HCT116 (cell line): ENCODE data around the gene ZNF558. TPM values are rescaled to one million over a fixed set of nuclear protein-coding genes. Genes with fewer than 3 reads are reported as not detected.
A peak's percentile ranks its signal among the peaks of the same experiment; 100 is the strongest.

Experiments
- ATAC-seq: fragments of 200-7000 bp; cut with Tn5 transposase; 2 replicates; pipeline ENCODE4 v1.9.1; 2020; ENCODE audit warnings: mild to moderate bottlenecking, moderate library complexity
- BruUV-seq: library from RNA; stranded (reverse); fragments of 400-500 nt; replicated peaks from 2 replicates; lab custom pipeline; 2021; lab: Mats Ljungman, UMichigan
- CTCF ChIA-PET: fragments of 300-600 bp; sonication (Branson Sonifier 250); formaldehyde crosslinking; loops from one replicate; lab custom pipeline; 2021; ENCODE audit warnings: antibody characterized with exemption; lab: Charles Lee
- POLR2A ChIA-PET: fragments of 300-600, 350-600 bp; sonication (Branson Sonifier 250); formaldehyde crosslinking; loops from one replicate; lab custom pipeline; 2021; ENCODE audit warnings: antibody characterized with exemption; lab: Charles Lee
- RAD21 ChIA-PET, 2 experiments: fragments of 300-600 bp; sonication (Branson Sonifier 250); formaldehyde crosslinking; loops; one replicate each; lab custom pipeline; 2023; ENCODE audit warnings: low total read pairs in 2 of 2; ENCODE audit not compliant: uncharacterized antibody in 2 of 2, unreplicated experiment in 2 of 2, low non-redundant PET in 1 of 2; lab: Charles Lee
- DNase-seq: peaks from one replicate; pipeline ENCODE4 v3.0.0-alpha.2; 2010; ENCODE audit warnings: low read depth, low spot score
- H2AFZ ChIP-seq: fragments of 200-600 bp; shearing (Covaris generic), sonication (generic); 2 replicates; pipeline ENCODE4 v1.6.1; 2017; ENCODE audit warnings: low read depth, mixed run types, mixed read lengths, antibody characterized with exemption, low read length; ENCODE audit not compliant: poor library complexity, severe bottlenecking
- H3K27ac ChIP-seq: 2 replicates; pipeline ENCODE4 v1.5.1; 2012; ENCODE audit warnings: low read depth, low read length
- H3K27me3 ChIP-seq: fragments of 200-600 bp; sonication (generic); 2 replicates; pipeline ENCODE4 v1.6.1; 2016; ENCODE audit warnings: mixed run types, low read length, mixed read lengths; ENCODE audit not compliant: insufficient read depth
- H3K36me3 ChIP-seq, 2 experiments: fragments of 200-500 bp in 1 of 2; fragments of 200-600 bp in 1 of 2; sonication (Bioruptor generic) in 1 of 2; sonication (generic) in 1 of 2; 2 replicates each; pipeline versions ENCODE4 v1.5.1 to v1.6.1; 2014 to 2016; ENCODE audit warnings: low read length in 2 of 2, inconsistent platforms in 1 of 2, mixed read lengths in 1 of 2, mixed run types in 1 of 2; ENCODE audit not compliant: insufficient read depth in 2 of 2, control insufficient read depth in 1 of 2
- H3K4me1 ChIP-seq, 2 experiments: fragments of 200-600 bp in 1 of 2; sonication (generic) in 1 of 2; 2 replicates each; pipeline versions ENCODE4 v1.5.1 to v1.6.1; 2012 to 2017; ENCODE audit warnings: low read length in 2 of 2, inconsistent platforms in 1 of 2, mild to moderate bottlenecking in 1 of 2, mixed read lengths in 1 of 2, mixed run types in 1 of 2, moderate library complexity in 1 of 2; ENCODE audit not compliant: insufficient read depth in 2 of 2, control insufficient read depth in 1 of 2
- H3K4me2 ChIP-seq: fragments of 200-600 bp; sonication (generic); 2 replicates; pipeline ENCODE4 v1.6.1; 2017; ENCODE audit warnings: mixed run types, low read length, mixed read lengths
- H3K4me3 ChIP-seq, 2 experiments: fragments of 200-600 bp in 1 of 2; sonication (generic) in 1 of 2; replicated peaks in 1 of 2; 2 replicates each; pipeline ENCODE4 v1.5.1; 2011 to 2016; ENCODE audit warnings: low read length in 2 of 2, control low read depth in 1 of 2, low read depth in 1 of 2, mild to moderate bottlenecking in 1 of 2, mixed read lengths in 1 of 2, mixed run types in 1 of 2
- H3K79me2 ChIP-seq: fragments of 200-600 bp; sonication (generic); 2 replicates; pipeline ENCODE4 v1.6.1; 2017; ENCODE audit warnings: mild to moderate bottlenecking, mixed run types, low read length, moderate library complexity, mixed read lengths; ENCODE audit not compliant: insufficient read depth
- H3K9ac ChIP-seq: fragments of 200-600 bp; sonication (generic); 2 replicates; pipeline ENCODE4 v1.6.1; 2016; ENCODE audit warnings: low read length, mixed read lengths
- H3K9me2 ChIP-seq: fragments of 200-600 bp; sonication (generic), shearing (Covaris generic); 2 replicates; pipeline ENCODE4 v1.6.1; 2017; ENCODE audit warnings: mixed run types, mild to moderate bottlenecking, moderate library complexity; ENCODE audit not compliant: insufficient read depth
- H3K9me3 ChIP-seq, 2 experiments: fragments of 200-500 bp in 1 of 2; fragments of 200-600 bp in 1 of 2; sonication (Bioruptor generic) in 1 of 2; sonication (generic) in 1 of 2; 2 replicates each; pipeline ENCODE4 v1.6.1; 2014 to 2017; ENCODE audit warnings: low read length in 2 of 2, mixed read lengths in 2 of 2, inconsistent platforms in 1 of 2, low read depth in 1 of 2, mild to moderate bottlenecking in 1 of 2, mixed run types in 1 of 2, moderate library complexity in 1 of 2; ENCODE audit not compliant: control insufficient read depth in 1 of 2, insufficient read depth in 1 of 2
- H4K20me1 ChIP-seq: fragments of 200-600 bp; sonication (generic), shearing (Covaris generic); 2 replicates; pipeline ENCODE4 v1.6.1; 2017; ENCODE audit warnings: mixed run types, mild to moderate bottlenecking, moderate library complexity; ENCODE audit not compliant: insufficient read depth
- EZH2 ChIP-seq: fragments of 200-600 bp; sonication (generic); IDR thresholded peaks from 2 replicates; pipeline ENCODE4 v1.6.1; 2017; ENCODE audit warnings: antibody characterized with exemption, mixed run types
- POLR2AphosphoS5 ChIP-seq: IDR thresholded peaks from 2 replicates; pipeline ENCODE4 v1.6.1; 2011; ENCODE audit warnings: mild to moderate bottlenecking, low read depth, low read length, moderate library complexity
- SIN3A ChIP-seq: IDR thresholded peaks from 2 replicates; pipeline ENCODE4 v1.6.1; 2012; ENCODE audit warnings: low read depth
- SRF ChIP-seq: IDR thresholded peaks from 2 replicates; pipeline ENCODE4 v1.6.1; 2012; ENCODE audit warnings: low read depth
- TCF7L2 ChIP-seq: IDR thresholded peaks from 2 replicates; pipeline ENCODE4 v1.7.0; 2011; ENCODE audit warnings: borderline replicate concordance, inconsistent platforms; ENCODE audit not compliant: insufficient read depth, insufficient read length; ENCODE audit errors: extremely low read depth
- ZBTB33 ChIP-seq: IDR thresholded peaks from 2 replicates; pipeline ENCODE4 v1.6.1; 2011; ENCODE audit warnings: mild to moderate bottlenecking, low read length, moderate library complexity; ENCODE audit not compliant: insufficient replicate concordance; ENCODE audit errors: extremely low read depth
- intact Hi-C: fragments of 100-400 bp; cut with micrococcal nuclease; formaldehyde crosslinking; loops from 2 replicates; pipeline ENCODE4 v1.10.0; 2022
- total RNA-seq: library from RNA; stranded (reverse); gene quantifications from one replicate; pipeline ENCODE4 v1.2.1, GENCODE V29; 2021; ENCODE audit not compliant: unreplicated experiment

ZNF558 gene
- total RNA-seq, 1 experiment from 2014 or later: 34.2 TPM

GRCh38 chr19:8831832-8832131 lies 322 bp downstream of the ZNF558 start (continued):
- TF ChIP-seq SRF (no peak), ZBTB33 (no peak)
- TF ChIP-seq, all 23 proteins: peak for 0

GRCh38 chr19:8831373-8831772 lies 731 bp downstream of the ZNF558 start:
- Histone ChIP-seq H3K27me3 (no peaks in the 10 kb centered on the region), H3K9me3 (no peaks in the 10 kb centered on the region), H3K36me3 (no peaks in the 10 kb centered on the region), H2AFZ (no peak overlapping the region), H4K20me1 (no peaks in the 10 kb centered on the region), H3K4me3 (peak overlapping the region; percentile 58 to 95), H3K79me2 (no peaks in the 10 kb centered on the region), H3K4me2 (peak overlapping the region; percentile 98), H3K9ac (peak overlapping the region; percentile 93), H3K9me2 (no peaks in the 10 kb centered on the region), H3K27ac (peak overlapping the region; percentile 89; the same call in 1 of the 2 replicates), H3K4me1 (peaks cover 5 to 19% of the 10 kb centered on the region in 2 experiments; a peak in 2 of 4 replicates)
- ChIA-PET RAD21 (no interaction called here), POLR2A (no interaction called here), CTCF (no interaction called here)
- TSS peak; percentile 60 for BruUV-seq
- intact Hi-C loops: loop anchor here (10.0 kb wide), 2 partner anchors 153 to 183 kb away; partner anchors contain the start of gene MUC16
- DNase-seq: no peak
- no peak for ATAC-seq
- TF ChIP-seq SIN3A: no peak

GRCh38 chr19:8827277-8827676 lies 4.8 kb downstream of the ZNF558 start:
- Histone ChIP-seq H2AFZ (no peak overlapping the region), H3K9me2 (no peaks in the 10 kb centered on the region), H3K9me3 (no peaks in the 10 kb centered on the region), H3K79me2 (no peaks in the 10 kb centered on the region), H4K20me1 (no peaks in the 10 kb centered on the region), H3K4me3 (no peak overlapping the region), H3K4me2 (no peak overlapping the region), H3K36me3 (no peaks in the 10 kb centered on the region; a peak in 1 of 4 replicates), H3K4me1 (peaks cover 2 to 9% of the 10 kb centered on the region in 2 experiments; a peak in 2 of 4 replicates), H3K9ac (no peak overlapping the region), H3K27ac (no peak overlapping the region), H3K27me3 (no peaks in the 10 kb centered on the region)
- CTCF ChIA-PET: no interaction called here
- DNase-seq (no peak), ATAC-seq (no peak)
- TF ChIP-seq TCF7L2: no peak
- no peak for TF ChIP-seq EZH2
- no peak for TF ChIP-seq POLR2AphosphoS5
- no peak for TF ChIP-seq SRF
- RAD21 ChIA-PET: no interaction called here
- POLR2A ChIA-PET: no interaction called here
- intact Hi-C loops: loop anchor here (2.0 kb wide), 1 partner anchor 254 kb away; no protein-coding TSS in a partner anchor
- BruUV-seq: no TSS peak
